Hypothalamus (tissue), 51 donors: ENCODE results near the gene KBTBD4.
"Not testable (repeated sequence)": the region's sequence is repeated elsewhere in the genome, so short reads cannot be mapped to it uniquely, and the experiment has no call there.

ENCODE experiments used
- DNase-seq, 51 donors: peaks; one replicate each; lab custom pipeline; 2025; lab: John Stamatoyannopoulos, UW

The KBTBD4 gene

GRCh38 chr11:47564366-47564765 is 14.4 kb downstream of the KBTBD4 start:
- not testable (repeated sequence) for DNase-seq

- not testable (repeated sequence) for DNase-seq
These were observed 16.4 kb downstream of the KBTBD4 start for GRCh38 chr11:47562393-47562792.

- DNase-seq: no peak
These were observed 18.3 kb downstream of the KBTBD4 start for GRCh38 chr11:47560426-47560825.

GRCh38 chr11:47558695-47559094 is 20.1 kb downstream of the KBTBD4 start:
- DNase-seq: no peak

GRCh38 chr11:47557004-47557403 is 21.8 kb downstream of the KBTBD4 start:
- DNase-seq: not testable (repeated sequence)

GRCh38 chr11:47553406-47553743 is 25.4 kb downstream of the KBTBD4 start:
- DNase-seq: peak in 3 of 51 donors; percentile 54 to 89 (median 55)

GRCh38 chr11:47552566-47553405 is 26.0 kb downstream of the KBTBD4 start, which contains the start of gene CELF1:
CELF1 (minus strand) TSS chr11:47553132; CDS start chr11:47499523, 53,609 bp downstream.
- DNase-seq: peak; percentile 49 to 94 (median 81)

GRCh38 chr11:47552056-47552565 is 26.7 kb downstream of the KBTBD4 start:
- peak in 15 of 51 donors; percentile 3 to 55 (median 32) for DNase-seq

GRCh38 chr11:47551086-47551485 is 27.7 kb downstream of the KBTBD4 start:
- DNase-seq: no peak

- DNase-seq: no peak
These were observed 28.3 kb downstream of the KBTBD4 start for GRCh38 chr11:47550288-47551047.

- not testable (repeated sequence) for DNase-seq
These were observed 32.5 kb downstream of the KBTBD4 start for GRCh38 chr11:47546274-47546673.

- DNase-seq: no peak
These were observed 33.5 kb downstream of the KBTBD4 start for GRCh38 chr11:47545298-47545697.

- DNase-seq: no peak
These were observed 37.7 kb downstream of the KBTBD4 start for GRCh38 chr11:47541070-47541469.

- no peak for DNase-seq
These were observed 39.1 kb downstream of the KBTBD4 start for GRCh38 chr11:47539681-47540039.

- peak in 7 of 51 donors; percentile 4 to 44 (median 10) for DNase-seq
These were observed 39.8 kb downstream of the KBTBD4 start for GRCh38 chr11:47538741-47539565.

- DNase-seq: no peak
These were observed 41.9 kb downstream of the KBTBD4 start for GRCh38 chr11:47536915-47537314.

GRCh38 chr11:47534704-47535251 is 44.0 kb downstream of the KBTBD4 start:
- no peak for DNase-seq

GRCh38 chr11:47533690-47534151 is 45.0 kb downstream of the KBTBD4 start:
- DNase-seq: no peak

- peak in 1 of 51 donors; percentile 38 for DNase-seq
These were observed 46.1 kb downstream of the KBTBD4 start for GRCh38 chr11:47532597-47533213.

GRCh38 chr11:47531666-47532065 is 47.1 kb downstream of the KBTBD4 start:
- no peak for DNase-seq
